A673 (cell line): ENCODE measurements around the gene GLI3. TPM values are rescaled to one million over a fixed set of nuclear protein-coding genes. Genes with fewer than 3 reads are reported as not detected.
A peak's percentile ranks its signal among the peaks of the same experiment; 100 is the strongest.

ENCODE experiments used
- BruUV-seq: library from RNA; stranded (reverse); fragments of 400-500 nt; replicated peaks from 2 replicates; lab custom pipeline; 2021; lab: Mats Ljungman, UMichigan
- CTCF ChIA-PET: fragments of 300-600 bp; sonication (Branson Sonifier 250); formaldehyde crosslinking; loops from one replicate; lab custom pipeline; 2022; ENCODE audit warnings: antibody characterized with exemption; lab: Charles Lee
- POLR2A ChIA-PET: fragments of 300-600 bp; sonication (Branson Sonifier 250); formaldehyde crosslinking; loops from one replicate; lab custom pipeline; 2022; ENCODE audit warnings: antibody characterized with exemption; ENCODE audit not compliant: low non-redundant PET; lab: Charles Lee
- DNase-seq: peaks from one replicate; pipeline ENCODE4 v3.0.0-alpha.2; 2015; ENCODE audit warnings: low spot score
- H3K27ac ChIP-seq: fragments of 200-600 bp; sonication (generic); 2 replicates; pipeline ENCODE4 v1.5.1; 2016; ENCODE audit warnings: mixed run types, low read depth, mild to moderate bottlenecking, mixed read lengths, antibody characterized with exemption, low read length; ENCODE audit not compliant: poor library complexity, severe bottlenecking
- H3K27me3 ChIP-seq: fragments of 200-600 bp; sonication (generic); replicated peaks from 2 replicates; pipeline ENCODE4 v1.6.1; 2017; ENCODE audit warnings: mixed run types, low read depth, mild to moderate bottlenecking, mixed read lengths, antibody characterized with exemption, low read length; ENCODE audit not compliant: insufficient read depth, poor library complexity
- H3K36me3 ChIP-seq: fragments of 200-600 bp; sonication (generic); 2 replicates; pipeline ENCODE4 v1.6.1; 2016; ENCODE audit warnings: mixed run types, mild to moderate bottlenecking, mixed read lengths, antibody characterized with exemption, low read length; ENCODE audit not compliant: insufficient read depth, poor library complexity, severe bottlenecking
- H3K4me1 ChIP-seq: fragments of 200-600 bp; sonication (generic); 2 replicates; pipeline ENCODE4 v1.6.1; 2017; ENCODE audit warnings: mixed run types, mild to moderate bottlenecking, mixed read lengths, antibody characterized with exemption, low read length; ENCODE audit not compliant: insufficient read depth, poor library complexity, severe bottlenecking
- H3K4me3 ChIP-seq: fragments of 200-600 bp; sonication (generic); 2 replicates; pipeline ENCODE4 v1.5.1; 2016; ENCODE audit warnings: low read depth, mixed run types, mild to moderate bottlenecking, mixed read lengths, low read length; ENCODE audit not compliant: poor library complexity, severe bottlenecking
- H3K9me3 ChIP-seq: fragments of 200-600 bp; sonication (generic); 2 replicates; pipeline ENCODE4 v1.6.1; 2016; ENCODE audit warnings: mixed run types, low read depth, mild to moderate bottlenecking, mixed read lengths, antibody characterized with exemption, low read length; ENCODE audit not compliant: poor library complexity, severe bottlenecking
- EZH2 ChIP-seq: fragments of 200-600 bp; sonication (generic); IDR thresholded peaks from 2 replicates; pipeline ENCODE4 v1.6.1; 2017; ENCODE audit warnings: borderline replicate concordance, low read depth, mild to moderate bottlenecking, mixed read lengths, antibody characterized with exemption, low read length; ENCODE audit not compliant: poor library complexity, severe bottlenecking
- intact Hi-C: fragments of 100-400 bp; cut with micrococcal nuclease; formaldehyde crosslinking; loops from one replicate; pipeline ENCODE4 v1.10.0; 2022; ENCODE audit not compliant: unreplicated experiment
- total RNA-seq: library from RNA; stranded (reverse); gene quantifications from 2 replicates; pipeline ENCODE4 v1.2.3, GENCODE V29; 2021
- TF ChIP-seq, protein P1 (sequence below): fragments of 300-800, 200-600 bp; sonication (generic); conservative IDR thresholded peaks from 2 replicates; pipeline ENCODE4 v1.5.1; 2017; ENCODE audit warnings: low read depth, mild to moderate bottlenecking, antibody characterized with exemption, low read length, moderate library complexity, mixed read lengths

The GLI3 gene
- total RNA-seq, 1 experiment from 2014 or later, result 52.6 TPM

DNA sequence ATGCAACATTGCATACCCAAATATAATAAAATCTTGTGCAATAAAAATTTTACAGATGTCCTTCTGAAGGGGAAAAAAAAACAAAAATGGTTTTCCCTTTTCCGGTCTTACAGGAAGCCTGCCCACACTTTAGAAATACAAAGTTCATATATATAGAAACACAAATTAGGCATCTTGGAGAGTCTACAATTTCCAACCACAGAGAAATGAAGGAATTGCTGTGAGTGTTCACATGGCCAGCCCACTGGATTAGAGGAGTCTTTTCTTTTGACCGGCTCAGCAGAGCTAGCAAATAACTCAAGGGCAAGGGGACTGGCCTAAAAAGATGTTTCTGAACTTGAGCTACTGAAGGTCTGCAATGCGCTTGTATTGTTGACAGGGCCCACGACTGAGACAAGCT is 92.4 kb downstream of the GLI3 start:
- TF ChIP-seq, protein P1, sequence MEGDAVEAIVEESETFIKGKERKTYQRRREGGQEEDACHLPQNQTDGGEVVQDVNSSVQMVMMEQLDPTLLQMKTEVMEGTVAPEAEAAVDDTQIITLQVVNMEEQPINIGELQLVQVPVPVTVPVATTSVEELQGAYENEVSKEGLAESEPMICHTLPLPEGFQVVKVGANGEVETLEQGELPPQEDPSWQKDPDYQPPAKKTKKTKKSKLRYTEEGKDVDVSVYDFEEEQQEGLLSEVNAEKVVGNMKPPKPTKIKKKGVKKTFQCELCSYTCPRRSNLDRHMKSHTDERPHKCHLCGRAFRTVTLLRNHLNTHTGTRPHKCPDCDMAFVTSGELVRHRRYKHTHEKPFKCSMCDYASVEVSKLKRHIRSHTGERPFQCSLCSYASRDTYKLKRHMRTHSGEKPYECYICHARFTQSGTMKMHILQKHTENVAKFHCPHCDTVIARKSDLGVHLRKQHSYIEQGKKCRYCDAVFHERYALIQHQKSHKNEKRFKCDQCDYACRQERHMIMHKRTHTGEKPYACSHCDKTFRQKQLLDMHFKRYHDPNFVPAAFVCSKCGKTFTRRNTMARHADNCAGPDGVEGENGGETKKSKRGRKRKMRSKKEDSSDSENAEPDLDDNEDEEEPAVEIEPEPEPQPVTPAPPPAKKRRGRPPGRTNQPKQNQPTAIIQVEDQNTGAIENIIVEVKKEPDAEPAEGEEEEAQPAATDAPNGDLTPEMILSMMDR, result no peak
- no peak for TF ChIP-seq EZH2
- Histone ChIP-seq H3K36me3 (no peaks in the 10 kb centered on the region), H3K27me3 (no peaks in the 10 kb centered on the region), H3K27ac (peak overlapping the region; percentile 70), H3K9me3 (no peaks in the 10 kb centered on the region), H3K4me1 (peaks cover 28% of the 10 kb centered on the region), H3K4me3 (peak overlapping the region; percentile 24)
- intact Hi-C loops, result loop anchor here (5.0 kb wide), 1 partner anchor 88 kb away; no protein-coding TSS in a partner anchor
- no TSS peak for BruUV-seq
- ChIA-PET POLR2A (no interaction called here), CTCF (interaction anchor here (0.5 to 0.7 kb wide), 2 partner anchors 83 to 135 kb away, joined by 3 to 5 read pairs; no protein-coding TSS in a partner anchor)
- peak; percentile 63 for DNase-seq

DNA sequence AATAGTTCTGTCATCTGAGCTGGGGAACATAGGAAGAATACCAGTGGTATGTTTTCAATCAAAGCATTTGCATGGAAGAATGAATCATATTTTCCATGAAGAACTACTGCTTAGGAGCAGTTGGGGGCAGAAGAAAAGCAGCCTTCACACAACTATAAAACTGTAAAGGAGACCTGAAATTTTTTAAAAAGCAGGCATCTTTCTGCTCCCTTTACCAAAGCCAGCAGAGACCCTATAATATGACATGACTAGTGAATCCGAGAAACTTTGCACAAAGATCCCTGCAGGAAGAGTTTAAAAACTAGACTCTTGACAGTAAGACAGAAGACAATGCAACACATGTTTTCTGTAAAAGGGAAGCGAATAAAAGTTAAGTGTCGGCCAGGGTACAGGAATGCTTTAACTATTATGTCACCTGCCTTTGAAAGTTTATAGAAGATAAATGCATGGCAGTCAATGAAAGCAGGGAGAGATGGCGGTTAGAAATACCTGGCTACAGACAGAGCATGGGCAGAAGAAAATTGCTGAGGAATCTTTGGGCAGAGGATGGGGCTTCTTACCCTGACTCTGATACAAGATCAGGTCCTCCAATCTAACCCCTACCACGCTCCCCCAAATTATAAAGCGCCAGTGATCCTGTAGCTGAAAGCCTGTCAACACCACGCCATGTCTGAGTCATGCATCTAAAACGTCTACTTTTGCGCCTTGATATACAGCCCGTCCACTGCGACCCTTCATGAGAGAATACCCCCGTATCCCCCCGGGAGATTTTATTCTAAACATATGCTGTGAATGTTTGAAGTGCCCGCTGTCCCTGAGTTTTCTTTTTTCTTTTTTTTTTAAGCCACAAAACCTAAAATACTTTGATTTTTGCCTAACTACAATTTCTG is 93.1 kb downstream of the GLI3 start:
- intact Hi-C loops, result loop anchor here (5.0 kb wide), 1 partner anchor 88 kb away; no protein-coding TSS in a partner anchor
- H3K4me3 ChIP-seq, result peak overlapping the region; percentile 24
- no peaks in the 10 kb centered on the region for H3K36me3 ChIP-seq
- POLR2A ChIA-PET, result no interaction called here
- no peak for TF ChIP-seq EZH2
- TF ChIP-seq, protein P1, result no peak
- DNase-seq, result peak; percentile 64
- no peaks in the 10 kb centered on the region for H3K9me3 ChIP-seq
- BruUV-seq, result no TSS peak
- CTCF ChIA-PET, result interaction anchor here (0.7 kb wide), 1 partner anchor 83 kb away, joined by 3 read pairs; no protein-coding TSS in a partner anchor
- H3K27me3 ChIP-seq, result no peaks in the 10 kb centered on the region
- H3K4me1 ChIP-seq, result peaks cover 31% of the 10 kb centered on the region
- peak overlapping the region; percentile 70 for H3K27ac ChIP-seq

DNA sequence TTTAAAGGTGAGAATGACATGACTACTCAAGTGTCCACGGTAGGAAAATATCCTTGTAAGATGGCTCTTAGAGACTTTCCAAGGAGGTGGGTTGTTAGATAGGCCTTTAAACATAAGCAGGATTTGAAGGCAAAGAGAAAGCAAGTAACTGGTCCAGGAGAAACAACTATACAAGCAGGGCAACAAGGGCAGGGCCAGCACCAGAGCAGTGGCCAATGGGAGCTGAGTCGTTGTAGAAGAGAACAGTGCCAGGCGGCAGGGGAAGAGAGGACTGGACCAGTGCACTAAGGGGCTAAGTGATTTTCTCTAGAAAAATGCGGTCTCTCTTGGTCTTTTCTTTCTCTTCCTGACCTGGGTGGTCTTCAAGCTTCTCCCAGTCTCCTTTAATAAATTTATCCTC is 94.9 kb downstream of the GLI3 start:
- no peaks in the 10 kb centered on the region for H3K27me3 ChIP-seq
- TF ChIP-seq, protein P1, result no peak
- TF ChIP-seq EZH2, result no peak

More for the DNA sequence above, 94.9 kb downstream of the GLI3 start:
- POLR2A ChIA-PET, result interaction anchor here (0.7 kb wide), 1 partner anchor 9 kb away, joined by 10 read pairs; no protein-coding TSS in a partner anchor
- H3K36me3 ChIP-seq, result no peaks in the 10 kb centered on the region
- H3K9me3 ChIP-seq, result no peaks in the 10 kb centered on the region
- DNase-seq, result no peak
- intact Hi-C loops, result loop anchor here (5.0 kb wide), 1 partner anchor 90 kb away; no protein-coding TSS in a partner anchor
- CTCF ChIA-PET, result no interaction called here
- peaks cover 33% of the 10 kb centered on the region for H3K4me1 ChIP-seq
- H3K4me3 ChIP-seq, result no peak overlapping the region
- H3K27ac ChIP-seq, result no peak overlapping the region
- no TSS peak for BruUV-seq
